HG03064 (cell line): ENCODE results near the gene GRIN2A.

ENCODE experiments used
- ATAC-seq: cut with Tn5 transposase; IDR thresholded peaks from one replicate; pipeline ENCODE4 v1.9.1; 2021; ENCODE audit warnings: low read depth; ENCODE audit not compliant: unreplicated experiment

GRIN2A gene

DNA sequence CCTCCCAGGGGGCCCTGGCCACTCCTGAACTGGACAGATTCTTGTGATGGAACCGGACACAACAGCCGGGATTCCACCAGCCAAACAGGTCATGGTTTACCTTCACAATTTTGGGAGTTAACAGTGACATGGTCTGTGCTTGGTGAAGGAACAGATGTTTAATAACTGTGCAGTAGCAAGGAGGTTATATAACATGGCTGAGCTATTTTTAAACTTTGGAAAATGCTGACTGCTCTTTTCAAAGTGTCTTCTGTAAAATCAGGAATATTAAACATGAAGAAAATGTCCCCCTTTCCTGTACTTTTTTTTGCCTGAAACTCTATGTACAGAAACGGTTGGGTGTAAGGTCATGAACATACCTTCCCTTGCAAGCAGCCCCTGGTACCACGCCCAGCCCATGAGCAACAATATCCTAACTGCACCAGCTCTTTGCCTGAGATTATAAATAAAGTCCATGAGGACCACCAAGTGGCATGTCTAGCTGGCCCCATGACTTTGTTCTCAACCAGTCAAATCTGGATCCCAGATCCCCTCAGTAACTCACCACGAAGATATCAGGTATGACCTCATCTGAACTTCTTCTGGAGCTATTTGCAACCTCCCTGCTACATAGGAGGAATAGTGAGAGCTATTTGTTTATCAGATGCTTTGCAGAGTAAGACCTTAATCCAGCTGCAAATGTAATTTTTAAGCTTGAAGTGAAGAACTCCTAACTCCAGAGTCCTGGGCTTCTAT is 249.1 kb downstream of the GRIN2A start:
- ATAC-seq: no peak

DNA sequence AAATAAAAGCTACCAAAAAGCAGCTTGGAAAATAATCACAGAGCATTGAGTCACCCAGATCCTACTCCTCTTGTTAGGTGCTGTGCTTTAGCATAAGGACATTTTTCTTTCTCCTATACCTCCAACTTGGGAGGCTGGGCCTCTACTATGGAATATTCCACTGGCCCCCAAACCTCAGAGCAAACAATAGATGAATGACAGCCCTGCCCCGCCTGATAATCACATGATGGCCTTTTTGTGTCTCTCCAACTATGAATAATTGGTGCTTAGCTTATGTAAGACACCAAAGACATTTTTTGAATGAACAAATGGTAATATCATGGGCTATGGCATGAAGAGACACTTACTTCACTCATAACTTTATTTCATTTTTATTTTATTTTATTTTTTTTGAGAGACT is 250.2 kb downstream of the GRIN2A start:
- no peak for ATAC-seq

DNA sequence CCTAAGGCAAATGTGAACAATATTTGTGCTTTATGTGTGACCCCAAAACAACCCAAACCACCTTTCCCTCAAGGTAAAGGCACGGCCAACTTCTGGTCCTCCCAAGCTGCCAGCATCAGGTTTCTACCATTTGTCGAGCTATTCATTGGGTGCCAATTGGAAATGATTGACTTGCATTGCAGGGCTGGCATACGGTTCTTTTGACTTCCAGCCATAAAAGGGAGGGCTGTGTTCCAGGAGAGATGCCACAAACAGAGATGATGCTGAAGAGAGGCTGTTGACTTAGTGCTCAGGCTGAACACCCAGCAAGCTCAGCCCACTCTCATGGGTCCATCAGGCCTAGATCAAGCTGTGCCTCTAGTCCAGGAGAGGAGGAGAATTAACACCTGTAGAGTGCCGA is 252.4 kb downstream of the GRIN2A start:
- no peak for ATAC-seq

DNA sequence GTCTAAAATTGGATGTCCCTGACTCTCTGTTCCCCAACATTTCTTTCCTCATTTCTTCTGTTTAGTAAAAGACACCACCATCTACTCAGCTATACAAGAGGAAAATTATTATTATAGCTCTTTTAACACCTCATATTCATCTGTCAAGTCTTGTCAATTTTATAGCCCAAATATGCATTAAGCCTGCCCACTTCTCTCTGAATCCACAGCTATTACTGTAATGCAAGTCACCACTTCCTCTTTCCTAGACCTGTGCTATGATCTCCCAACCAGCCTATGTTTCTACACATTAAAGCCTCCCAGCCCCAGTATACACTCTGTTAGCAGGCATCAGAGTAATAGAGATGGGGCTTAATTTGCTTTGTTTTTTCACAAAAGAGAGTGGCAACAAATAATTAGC is 252.9 kb downstream of the GRIN2A start:
- no peak for ATAC-seq

DNA sequence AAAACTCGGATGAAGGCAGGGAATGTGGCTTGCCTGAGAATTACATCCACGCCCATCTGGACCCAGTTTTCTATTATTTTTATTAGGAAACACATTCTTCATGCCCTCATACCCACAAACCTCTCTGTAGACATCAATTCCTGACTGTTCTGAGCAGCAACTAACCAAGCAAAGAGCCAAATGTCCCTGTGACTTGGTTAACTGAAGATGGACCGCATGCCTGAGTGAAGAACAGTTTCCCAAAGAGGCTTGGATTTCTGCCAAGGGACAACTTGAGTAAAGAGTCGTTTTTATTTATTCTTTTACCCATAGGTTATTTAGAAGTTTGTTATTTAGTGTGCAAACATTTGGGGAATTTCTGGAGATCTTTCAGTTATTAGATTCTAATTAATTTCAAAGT is 259.8 kb downstream of the GRIN2A start:
- ATAC-seq: no peak

DNA sequence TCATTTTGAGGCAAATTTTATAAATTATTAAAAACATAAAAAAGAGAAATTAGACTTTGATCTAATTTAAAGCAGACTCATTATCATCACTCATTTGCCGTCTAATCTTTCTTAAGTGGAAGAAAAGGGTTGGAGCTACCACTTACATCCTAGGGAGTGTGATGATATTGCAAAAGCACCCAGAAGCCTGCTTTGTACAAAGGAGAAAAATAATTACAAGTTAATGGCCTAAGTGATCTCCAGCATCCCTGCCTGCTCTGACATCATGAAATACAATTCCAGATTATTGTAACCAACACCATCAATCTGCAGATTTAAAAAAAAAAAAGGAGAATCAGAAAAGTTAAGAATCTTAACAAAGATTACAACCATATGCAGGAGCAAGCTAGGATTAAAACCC is 260.2 kb downstream of the GRIN2A start:
- ATAC-seq: no peak

DNA sequence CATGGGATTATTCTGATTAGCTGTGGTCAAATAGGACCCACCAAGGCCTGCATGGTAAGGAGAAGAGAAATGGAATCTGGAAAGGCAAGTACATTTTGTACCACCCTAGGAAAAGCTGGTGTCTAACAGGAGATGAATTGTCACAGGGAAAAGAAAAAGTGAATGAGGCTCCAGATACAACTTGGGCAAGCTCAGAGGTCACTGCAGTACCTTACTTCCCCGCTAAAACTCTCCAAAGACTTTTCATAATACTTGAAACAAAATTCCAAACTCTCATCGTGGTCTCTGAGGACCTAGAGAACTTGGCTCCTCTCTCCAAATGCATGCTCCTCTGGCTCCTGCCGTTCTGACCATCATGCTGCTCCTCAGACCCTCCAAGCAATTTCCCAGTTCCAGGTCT is 262.8 kb downstream of the GRIN2A start:
- ATAC-seq: no peak

DNA sequence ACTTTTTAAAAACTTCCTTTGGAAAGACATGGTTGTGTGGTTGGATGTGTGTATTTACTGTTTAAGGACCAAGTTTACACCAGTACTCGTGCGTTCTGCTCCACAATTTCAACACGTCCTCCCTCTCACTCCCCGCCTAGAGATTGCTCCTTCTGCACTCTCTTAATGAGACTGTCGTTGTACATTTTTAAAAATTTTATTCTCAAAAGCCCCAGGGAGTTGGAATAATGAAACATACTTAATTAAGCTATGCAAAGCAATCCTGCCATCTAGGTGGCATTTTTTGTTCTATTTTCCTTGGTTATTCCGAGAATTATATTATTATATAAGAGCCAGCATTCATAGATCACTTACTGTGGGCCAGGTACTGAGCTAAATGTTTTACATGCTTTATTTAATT is 264.5 kb downstream of the GRIN2A start:
- ATAC-seq: no peak

DNA sequence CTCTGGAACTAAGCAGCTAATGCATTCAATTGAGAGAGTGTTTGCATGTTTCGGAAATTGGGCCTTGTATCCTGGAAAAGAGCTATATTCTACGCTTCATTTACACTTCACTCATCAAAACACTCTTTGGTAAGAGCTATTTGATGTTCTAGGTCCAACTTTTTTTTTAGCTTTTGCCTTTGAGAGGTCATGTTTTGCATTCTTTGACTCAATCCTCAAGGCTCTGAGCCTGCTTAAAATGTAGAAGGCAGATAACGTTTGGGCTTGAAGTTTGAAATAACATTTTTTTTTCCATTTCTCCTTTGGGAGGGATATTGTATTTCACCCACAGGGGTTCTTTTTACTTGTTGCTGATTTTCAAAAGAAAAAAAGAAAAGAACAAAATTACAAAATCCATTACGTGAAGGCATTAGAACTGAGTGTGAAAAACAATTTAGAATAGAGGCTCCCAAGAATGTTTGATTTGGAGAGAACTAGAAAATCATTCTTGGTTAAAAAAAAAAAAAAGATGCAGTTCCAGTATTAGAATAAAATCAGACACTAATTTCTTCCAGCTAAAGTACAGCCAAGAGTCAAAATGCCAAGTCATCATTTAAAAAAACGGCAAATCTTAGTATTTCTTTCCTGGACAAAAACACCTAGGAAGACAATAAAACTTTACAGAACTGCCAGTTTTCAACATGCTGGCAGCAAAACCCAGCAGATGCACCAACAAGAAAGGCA is 268.5 kb downstream of the GRIN2A start:
- no peak for ATAC-seq

DNA sequence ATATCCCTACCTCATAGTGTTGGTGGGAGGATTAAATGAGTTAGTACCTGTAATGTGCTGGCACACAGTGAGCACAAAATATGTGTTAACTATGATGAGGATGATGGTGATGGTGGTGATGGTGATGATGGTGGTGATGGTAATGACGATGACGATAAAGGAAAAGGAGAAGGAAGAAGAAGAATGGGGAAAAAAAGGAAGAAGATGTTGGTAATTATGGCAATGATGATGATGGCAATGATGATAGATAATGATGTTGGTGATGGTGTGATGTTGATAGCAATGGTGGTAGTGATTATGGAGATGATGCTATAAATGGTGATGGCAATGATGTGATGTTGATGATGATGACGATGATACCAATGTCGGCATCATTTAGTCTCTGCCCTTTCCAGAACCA is 270.2 kb downstream of the GRIN2A start:
- ATAC-seq: no peak

DNA sequence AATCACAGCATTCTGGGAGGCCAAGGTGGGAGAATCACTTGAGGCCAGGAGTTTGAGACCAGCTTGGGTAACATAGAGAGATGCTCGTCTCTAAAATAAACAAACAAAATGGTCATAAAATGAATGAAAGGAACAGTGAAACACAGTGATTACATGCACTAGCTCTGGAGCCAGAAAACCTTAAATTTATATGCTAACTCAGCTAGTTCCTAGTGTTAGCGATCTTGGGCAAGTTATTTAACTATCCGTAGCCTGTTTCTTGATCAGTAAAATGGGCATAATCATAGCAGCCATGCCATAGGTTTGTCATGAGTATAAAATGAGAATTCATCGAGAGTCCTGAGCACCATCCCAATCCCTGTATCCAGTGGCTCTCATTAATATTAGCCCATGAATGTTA is 271.0 kb downstream of the GRIN2A start:
- no peak for ATAC-seq

DNA sequence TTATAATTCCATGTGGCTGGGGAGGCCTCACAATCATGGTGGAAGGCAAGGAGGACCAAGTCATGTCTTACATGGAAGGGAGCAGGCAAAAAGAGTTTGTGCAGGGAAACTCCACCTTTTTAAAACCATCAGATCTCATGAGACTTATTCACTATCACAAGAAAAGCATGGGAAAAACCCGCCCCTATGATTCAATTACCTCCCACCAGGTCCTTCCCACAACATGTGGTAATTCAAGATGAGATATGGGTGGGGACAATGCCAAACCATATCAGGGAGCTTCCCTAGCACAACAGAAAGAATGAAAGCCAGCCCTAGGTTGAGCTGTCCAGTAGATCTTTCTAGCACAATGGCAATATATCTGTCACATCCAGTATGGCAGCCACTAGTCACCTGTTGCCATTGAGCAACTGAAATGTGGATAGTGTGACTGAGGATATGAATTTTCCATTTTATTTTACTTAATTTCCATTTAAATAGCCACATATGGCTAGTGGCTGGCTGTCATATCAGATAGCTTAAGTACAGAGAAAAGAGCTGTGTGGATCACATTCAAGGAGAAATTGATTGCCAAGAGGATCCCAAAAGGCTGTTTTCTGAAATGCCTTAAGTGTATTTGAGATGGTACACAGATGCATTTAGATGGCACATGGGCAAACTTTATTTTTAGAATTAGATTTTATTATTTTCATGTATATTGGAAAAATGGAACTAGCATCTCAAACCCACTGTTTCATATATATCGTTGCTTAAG is 273.0 kb downstream of the GRIN2A start:
- ATAC-seq: no peak

DNA sequence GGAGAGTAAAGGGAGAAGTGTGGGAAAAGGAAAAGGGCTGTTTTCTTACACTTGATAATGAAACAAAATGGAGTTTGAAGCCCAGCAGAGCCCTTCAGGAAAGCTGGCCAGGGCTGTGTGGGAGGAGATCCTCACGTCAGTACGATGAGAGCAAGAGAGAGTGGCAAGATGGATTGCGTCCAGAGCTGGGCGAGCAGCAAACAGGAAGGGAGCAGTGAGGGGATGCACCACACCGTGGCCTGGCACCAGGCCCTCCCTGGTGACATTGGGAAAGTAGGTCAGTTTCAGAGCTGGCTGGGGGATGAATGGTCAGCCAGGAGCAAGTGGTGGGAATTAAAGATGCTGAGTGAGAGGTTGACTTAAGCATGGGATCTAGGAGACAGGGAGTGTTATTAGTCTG is 273.6 kb downstream of the GRIN2A start:
- no peak for ATAC-seq

DNA sequence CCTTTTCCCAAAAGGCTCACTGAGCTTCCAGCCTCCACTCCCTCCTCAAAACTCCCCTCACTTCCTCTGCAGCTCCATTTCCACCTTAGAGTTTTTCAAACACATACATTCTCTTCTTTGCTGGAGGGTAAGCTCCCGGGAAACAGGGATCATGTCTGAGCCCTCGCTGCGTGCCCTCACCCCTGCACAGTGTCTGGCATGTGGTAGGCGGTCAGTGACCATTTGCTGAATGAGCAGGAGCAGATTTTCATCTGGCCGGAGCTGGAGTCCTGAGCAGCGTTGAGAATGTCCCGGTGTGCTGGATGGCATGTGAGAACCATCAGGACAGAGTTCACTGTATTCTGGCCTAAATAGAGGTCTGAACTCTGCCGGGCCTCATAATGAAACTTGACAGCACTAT is 274.5 kb downstream of the GRIN2A start:
- no peak for ATAC-seq

DNA sequence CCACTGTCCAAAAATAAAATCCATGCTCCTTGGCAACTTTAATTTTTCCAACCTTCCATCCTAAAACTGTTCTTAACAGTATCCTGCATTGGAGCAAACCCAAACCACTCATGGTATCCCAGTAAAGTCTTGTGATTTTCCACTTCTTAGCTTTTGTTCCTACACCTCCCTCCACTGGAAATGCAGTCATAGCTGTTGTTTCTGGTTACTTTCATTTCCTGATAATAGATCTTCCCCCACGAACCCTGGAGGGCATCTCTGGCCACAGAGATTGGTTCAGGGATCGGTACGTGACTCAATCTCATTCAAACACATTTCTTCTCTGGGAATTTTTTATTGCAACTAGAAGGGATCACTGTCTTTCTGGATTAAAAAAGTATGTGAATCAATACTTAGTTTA is 276.0 kb downstream of the GRIN2A start:
- ATAC-seq: no peak

DNA sequence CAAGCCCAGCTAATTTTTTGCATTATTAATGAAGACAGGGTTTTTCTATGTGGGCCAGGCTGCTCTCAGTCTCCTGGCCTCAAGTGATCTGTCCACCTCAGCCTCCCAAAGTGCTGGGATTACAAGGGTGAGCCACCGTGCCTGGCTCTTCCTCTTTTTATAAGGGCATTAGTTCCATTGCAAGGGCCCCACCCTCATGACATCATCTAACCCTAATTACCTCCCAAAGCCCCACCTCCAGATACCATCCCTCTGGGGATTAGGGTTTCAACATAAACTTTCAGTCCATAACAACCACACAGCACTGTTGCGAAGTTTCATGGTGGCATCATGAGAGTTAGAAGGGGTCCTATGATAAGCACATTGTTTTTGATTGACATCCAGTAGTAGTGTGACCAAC is 277.7 kb downstream of the GRIN2A start:
- ATAC-seq: no peak

DNA sequence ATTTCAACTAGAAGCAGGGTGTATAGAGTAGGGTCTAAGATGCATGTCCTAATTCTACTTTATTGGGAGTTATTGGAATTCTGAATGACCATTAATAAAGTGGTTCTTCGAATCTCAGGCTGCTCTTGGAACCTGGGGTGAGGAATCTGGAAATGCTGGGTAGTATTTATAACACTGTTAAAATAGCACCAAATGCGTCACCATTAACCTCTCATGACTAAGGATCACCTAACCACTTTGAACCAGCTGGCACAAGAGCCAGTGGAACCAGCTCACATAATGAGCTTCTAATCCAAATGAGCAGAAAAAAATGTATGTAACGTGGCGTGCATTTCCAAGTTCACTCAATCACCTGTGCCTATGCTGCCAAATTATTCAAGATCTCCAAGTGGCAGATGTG is 281.7 kb downstream of the GRIN2A start:
- ATAC-seq: no peak

DNA sequence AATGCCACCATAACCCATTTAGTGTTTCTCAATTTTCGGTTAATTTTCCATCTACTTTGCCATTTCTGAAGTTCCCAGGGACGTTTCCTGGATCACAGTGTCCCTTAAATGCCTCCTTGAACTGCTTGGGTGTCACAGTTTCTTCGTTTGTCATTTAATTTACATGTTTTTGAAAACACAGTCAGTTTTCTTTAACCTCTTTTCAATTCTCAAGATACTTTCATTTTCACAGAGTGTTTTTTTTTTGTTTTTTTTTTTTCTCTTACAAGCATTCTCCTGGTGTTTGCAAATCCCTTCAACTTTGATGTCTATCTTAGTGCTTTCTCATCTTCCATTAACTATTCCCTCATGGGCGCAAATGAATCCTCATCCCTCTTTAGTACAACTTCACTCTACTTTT is 283.7 kb downstream of the GRIN2A start:
- ATAC-seq: no peak

DNA sequence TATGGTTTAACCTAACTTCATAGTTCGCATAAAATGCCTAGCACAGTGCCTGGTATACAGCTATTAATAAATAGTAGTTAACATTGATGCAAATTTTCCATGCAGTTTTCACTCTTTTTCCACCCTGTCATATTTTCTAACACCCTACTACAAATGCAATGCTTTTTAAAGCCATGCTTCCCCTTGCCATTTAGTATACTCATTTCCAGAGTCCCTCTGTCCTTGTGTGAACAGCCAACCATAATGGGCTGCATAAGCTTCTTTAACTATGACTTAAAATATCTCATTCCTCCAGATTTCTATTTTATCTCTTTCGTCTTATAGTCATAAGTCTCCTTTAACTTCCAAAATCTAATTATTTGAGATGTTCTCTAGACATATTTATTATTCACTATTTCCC is 284.1 kb downstream of the GRIN2A start:
- ATAC-seq: no peak

DNA sequence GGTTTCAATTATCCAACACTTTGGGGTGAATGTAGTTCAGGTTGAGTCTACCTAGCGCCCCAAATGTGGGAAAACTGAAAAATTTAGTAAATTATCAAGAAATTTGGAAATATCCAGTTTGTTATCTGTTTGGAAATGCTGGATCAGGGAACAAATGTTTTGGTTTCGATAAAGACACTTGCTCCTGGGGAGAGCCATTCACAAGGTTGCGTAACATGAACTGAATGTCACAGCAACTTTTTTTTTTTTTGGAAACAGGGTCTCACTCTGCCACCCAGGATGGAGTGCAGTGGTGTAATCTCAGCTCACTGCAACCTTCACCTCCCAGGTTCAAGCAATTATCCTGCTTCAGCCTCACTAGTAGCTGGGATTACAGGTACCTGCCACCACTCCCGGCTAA is 286.4 kb downstream of the GRIN2A start:
- no peak for ATAC-seq

DNA sequence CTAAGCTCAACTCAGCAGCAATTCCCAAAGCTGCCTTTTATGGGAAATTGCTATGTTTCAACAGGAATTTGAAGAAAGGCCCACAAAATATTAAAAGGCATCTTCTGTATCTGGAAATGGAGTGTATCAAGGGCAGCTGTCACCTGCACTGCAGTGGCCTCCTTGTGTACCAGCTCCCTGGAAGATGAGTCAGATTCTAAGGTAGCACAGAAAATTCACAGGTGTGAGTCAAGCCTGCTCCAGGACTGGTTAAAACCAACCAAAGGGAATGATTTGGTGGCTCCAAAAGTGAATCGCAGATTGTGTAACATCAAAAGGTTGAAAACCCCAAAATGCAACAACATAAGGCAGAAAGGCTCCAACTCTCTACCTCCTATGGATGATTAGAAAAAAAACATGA is 296.4 kb downstream of the GRIN2A start:
- no peak for ATAC-seq

DNA sequence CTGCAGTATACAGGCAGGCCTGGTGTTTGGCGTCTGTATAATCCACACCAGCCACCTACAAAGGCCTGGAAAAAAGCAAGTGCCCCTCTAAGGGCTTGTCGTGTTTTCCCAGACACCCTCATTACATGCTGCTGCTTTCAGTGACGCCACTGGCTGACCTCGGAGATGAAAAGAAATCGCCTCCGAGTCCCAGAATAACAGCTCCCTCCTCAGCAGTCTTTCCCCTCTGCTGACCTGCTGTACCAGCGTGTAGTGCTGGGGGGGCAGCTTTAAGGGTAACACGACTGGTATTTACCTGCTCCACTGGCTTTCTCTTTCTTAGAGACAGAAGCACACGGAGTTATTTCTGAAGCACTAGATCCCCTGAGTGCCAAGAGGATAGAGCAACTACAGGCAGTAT is 296.8 kb downstream of the GRIN2A start:
- ATAC-seq: no peak
